Subcutaneous abdominal adipose tissue (tissue), 5 donors: ENCODE results near the gene EXD3.

Experiments used
- H3K27ac ChIP-seq: one replicate; pipeline ENCODE4 v1.7.0; 2013; ENCODE audit warnings: low read depth, mild to moderate bottlenecking, inconsistent platforms, low read length, moderate library complexity
- H3K27me3 ChIP-seq, 5 donors: one replicate each; pipeline ENCODE4 v1.7.0; 2013; ENCODE audit warnings: low read length in 5 of 5, inconsistent platforms in 1 of 5; ENCODE audit not compliant: control insufficient read depth in 5 of 5, insufficient read depth in 4 of 5
- H3K36me3 ChIP-seq, 5 donors: one replicate each; pipeline ENCODE4 v1.7.0; 2013; ENCODE audit warnings: low read length in 5 of 5; ENCODE audit not compliant: control insufficient read depth in 5 of 5, insufficient read depth in 5 of 5
- H3K4me1 ChIP-seq, 5 donors: one replicate each; pipeline ENCODE4 v1.7.0; 2013; ENCODE audit warnings: low read length in 5 of 5, mild to moderate bottlenecking in 3 of 5, moderate library complexity in 1 of 5; ENCODE audit not compliant: control insufficient read depth in 5 of 5, insufficient read depth in 5 of 5
- H3K4me3 ChIP-seq, 5 donors: one replicate each; pipeline ENCODE4 v1.7.0; 2013; ENCODE audit warnings: low read length in 5 of 5, low read depth in 1 of 5
- H3K9ac ChIP-seq, 5 donors: one replicate each; pipeline ENCODE4 v1.7.0; 2013; ENCODE audit warnings: low read length in 5 of 5, mild to moderate bottlenecking in 4 of 5, moderate library complexity in 3 of 5
- H3K9me3 ChIP-seq, 5 donors: one replicate each; pipeline ENCODE4 v1.7.0; 2013; ENCODE audit warnings: low read length in 5 of 5; ENCODE audit not compliant: control insufficient read depth in 5 of 5
- donor health status: healthy.
- donor health status: healthy.
- donor health status: healthy.
- donor health status: healthy.
- donor health status: healthy.

The EXD3 gene

GRCh38 chr9:137385061-137385655, 37.8 kb downstream of the EXD3 start:
- Histone ChIP-seq H3K4me1 (peaks cover 0 to 26% (median 6%) of the 10 kb centered on the region in 5 donors), H3K4me3 (no peak overlapping the region), H3K27ac (no peak overlapping the region), H3K9me3 (no peaks in the 10 kb centered on the region), H3K9ac (no peak overlapping the region), H3K36me3 (peaks cover 0 to 13% (median 6%) of the 10 kb centered on the region in 5 donors), H3K27me3 (no peaks in the 10 kb centered on the region)

- peaks cover 0 to 11% (median 5%) of the 10 kb centered on the region in 5 donors for H3K36me3 ChIP-seq
- H3K9ac ChIP-seq, result no peak overlapping the region
Observed at GRCh38 chr9:137383784-137384756, 38.9 kb downstream of the EXD3 start.

GRCh38 chr9:137383081-137383783, 39.7 kb downstream of the EXD3 start:
- Histone ChIP-seq H3K9me3 (no peaks in the 10 kb centered on the region), H3K4me1 (peaks cover 0 to 18% (median 6%) of the 10 kb centered on the region in 5 donors), H3K9ac (no peak overlapping the region), H3K4me3 (no peak overlapping the region), H3K27ac (no peak overlapping the region), H3K36me3 (peaks cover 0 to 7% (median 3%) of the 10 kb centered on the region in 5 donors), H3K27me3 (no peaks in the 10 kb centered on the region)

More at GRCh38 chr9:137383784-137384756, 38.9 kb downstream of the EXD3 start:
- H3K9me3 ChIP-seq, result no peaks in the 10 kb centered on the region
- H3K4me3 ChIP-seq, result no peak overlapping the region
- H3K4me1 ChIP-seq, result peaks cover 0 to 26% (median 6%) of the 10 kb centered on the region in 5 donors
- H3K27me3 ChIP-seq, result no peaks in the 10 kb centered on the region
- H3K27ac ChIP-seq, result no peak overlapping the region

GRCh38 chr9:137382444-137383080, 40.4 kb downstream of the EXD3 start:
- no peaks in the 10 kb centered on the region for H3K9me3 ChIP-seq
- H3K27me3 ChIP-seq, result no peaks in the 10 kb centered on the region
- H3K4me1 ChIP-seq, result peaks cover 0 to 11% (median 4%) of the 10 kb centered on the region in 5 donors
- no peak overlapping the region for H3K9ac ChIP-seq
- H3K27ac ChIP-seq, result no peak overlapping the region
- H3K4me3 ChIP-seq, result no peak overlapping the region
- peaks cover 0 to 7% (median 3%) of the 10 kb centered on the region in 5 donors for H3K36me3 ChIP-seq

GRCh38 chr9:137381501-137382443, 41.2 kb downstream of the EXD3 start:
- Histone ChIP-seq H3K36me3 (peaks cover 0 to 7% (median 3%) of the 10 kb centered on the region in 5 donors), H3K27me3 (no peaks in the 10 kb centered on the region), H3K9ac (no peak overlapping the region), H3K9me3 (no peaks in the 10 kb centered on the region), H3K4me1 (peaks cover 0 to 3% (median 0%) of the 10 kb centered on the region in 5 donors), H3K27ac (no peak overlapping the region), H3K4me3 (no peak overlapping the region)

DNA sequence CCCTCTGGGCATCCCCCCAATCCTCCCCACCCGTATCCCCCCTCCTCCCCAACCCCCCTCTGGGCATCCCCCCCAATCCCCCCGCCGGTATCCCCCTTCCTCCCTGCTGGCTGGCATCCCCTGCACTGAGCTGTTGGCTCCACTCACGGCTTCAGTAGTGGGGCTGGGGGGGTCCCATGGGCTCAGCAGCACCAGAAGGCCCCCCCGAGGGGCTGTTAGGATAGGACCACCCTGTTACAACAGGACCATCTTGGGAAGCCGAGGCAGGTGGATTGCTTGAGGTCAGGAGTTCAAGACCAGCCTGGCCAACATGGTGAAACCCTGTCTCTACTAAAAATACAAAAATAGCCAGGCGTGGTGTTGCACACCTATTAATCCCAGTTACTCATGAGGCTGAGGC, 42.4 kb downstream of the EXD3 start:
- H3K27me3 ChIP-seq, result no peaks in the 10 kb centered on the region
- H3K4me3 ChIP-seq, result no peak overlapping the region
- no peaks in the 10 kb centered on the region for H3K4me1 ChIP-seq
- peaks cover 0 to 7% (median 3%) of the 10 kb centered on the region in 5 donors for H3K36me3 ChIP-seq
- no peak overlapping the region for H3K27ac ChIP-seq
- H3K9me3 ChIP-seq, result no peaks in the 10 kb centered on the region
- H3K9ac ChIP-seq, result no peak overlapping the region

GRCh38 chr9:137380171-137380570, 42.8 kb downstream of the EXD3 start:
- Histone ChIP-seq H3K9ac (no peak overlapping the region), H3K36me3 (peaks cover 0 to 7% (median 2%) of the 10 kb centered on the region in 5 donors), H3K4me1 (no peaks in the 10 kb centered on the region), H3K9me3 (no peaks in the 10 kb centered on the region), H3K27me3 (no peaks in the 10 kb centered on the region), H3K4me3 (no peak overlapping the region), H3K27ac (no peak overlapping the region)

GRCh38 chr9:137379761-137380161, 43.2 kb downstream of the EXD3 start:
- no peak overlapping the region for H3K4me3 ChIP-seq
- H3K9me3 ChIP-seq, result no peaks in the 10 kb centered on the region
- no peaks in the 10 kb centered on the region for H3K4me1 ChIP-seq
- no peak overlapping the region for H3K27ac ChIP-seq
- H3K36me3 ChIP-seq, result peaks cover 0 to 5% (median 0%) of the 10 kb centered on the region in 5 donors
- no peak overlapping the region for H3K9ac ChIP-seq
- no peaks in the 10 kb centered on the region for H3K27me3 ChIP-seq
